HG02642 (cell line): ENCODE results near the gene THADA.
"Not testable (repeated sequence)": the region's sequence is repeated elsewhere in the genome, so short reads cannot be mapped to it uniquely, and the experiment has no call there.

Source experiments
- ATAC-seq: cut with Tn5 transposase; IDR thresholded peaks from one replicate; pipeline ENCODE4 v1.9.1; 2021; ENCODE audit warnings: mild to moderate bottlenecking; ENCODE audit not compliant: unreplicated experiment, poor library complexity

THADA gene

GRCh38 chr2:43448822-43449110 lies 147.1 kb downstream of the THADA start:
- no peak for ATAC-seq

- no peak for ATAC-seq
Observed at GRCh38 chr2:43448011-43448821, 147.6 kb downstream of the THADA start.

- not testable (repeated sequence) for ATAC-seq
Observed at GRCh38 chr2:43446755-43447154, 149.1 kb downstream of the THADA start.

- ATAC-seq, result no peak
Observed at GRCh38 chr2:43445781-43446180, 150.1 kb downstream of the THADA start.

- no peak for ATAC-seq
Observed at GRCh38 chr2:43444989-43445645, 150.7 kb downstream of the THADA start.

GRCh38 chr2:43443282-43443681 lies 152.6 kb downstream of the THADA start:
- ATAC-seq, result no peak

GRCh38 chr2:43441195-43441594 lies 154.6 kb downstream of the THADA start:
- no peak for ATAC-seq

- ATAC-seq, result no peak
Observed at GRCh38 chr2:43438858-43439655, 156.8 kb downstream of the THADA start.

GRCh38 chr2:43438342-43438741 lies 157.5 kb downstream of the THADA start:
- ATAC-seq, result no peak

GRCh38 chr2:43437363-43437762 lies 158.5 kb downstream of the THADA start:
- ATAC-seq, result no peak

GRCh38 chr2:43436431-43436830 lies 159.4 kb downstream of the THADA start:
- ATAC-seq, result no peak

GRCh38 chr2:43435746-43436145 lies 160.1 kb downstream of the THADA start:
- no peak for ATAC-seq

- no peak for ATAC-seq
Observed at GRCh38 chr2:43430489-43430888, 165.3 kb downstream of the THADA start.

GRCh38 chr2:43429369-43429768 lies 166.5 kb downstream of the THADA start:
- ATAC-seq, result no peak

- ATAC-seq, result no peak
Observed at GRCh38 chr2:43427032-43427424, 168.8 kb downstream of the THADA start.

GRCh38 chr2:43426305-43427031 lies 169.4 kb downstream of the THADA start:
- ATAC-seq, result peak; percentile 91

GRCh38 chr2:43425659-43426058 lies 170.2 kb downstream of the THADA start:
- ATAC-seq, result no peak

GRCh38 chr2:43424262-43425207 lies 171.3 kb downstream of the THADA start:
- no peak for ATAC-seq

- no peak for ATAC-seq
Observed at GRCh38 chr2:43423941-43424261, 171.9 kb downstream of the THADA start.

- no peak for ATAC-seq
Observed at GRCh38 chr2:43421194-43421593, 174.6 kb downstream of the THADA start.
